Adrenal gland (tissue), 5 donors: ENCODE measurements around the gene LATS2.

Experiments
- POLR2A ChIP-seq, 2 donors: fragments of 450-650 bp; IDR thresholded peaks; one replicate each; pipeline ENCODE4 v1.6.1; 2017; ENCODE audit warnings: antibody characterized with exemption in 2 of 2, mild to moderate bottlenecking in 2 of 2, moderate library complexity in 1 of 2
- TF ChIP-seq, protein P1 (sequence below), 6 experiments: fragments of 450-650 bp in 4 of 6; fragments of 200-600 bp in 2 of 6; sonication (generic) in 1 of 6; IDR thresholded peaks; 1 replicate in 5 of 6; 2 replicates in 1 of 6; pipeline versions ENCODE4 v1.5.1 to v1.8.0; 2016 to 2021; ENCODE audit warnings: antibody characterized with exemption in 6 of 6, mild to moderate bottlenecking in 2 of 6, moderate library complexity in 1 of 6
- donor health status: DM: no; HTN: no; CAD: no.

GRCh38 chr13:21020581-21020980 is 40.8 kb downstream of the LATS2 start:
- TF ChIP-seq, protein P1, sequence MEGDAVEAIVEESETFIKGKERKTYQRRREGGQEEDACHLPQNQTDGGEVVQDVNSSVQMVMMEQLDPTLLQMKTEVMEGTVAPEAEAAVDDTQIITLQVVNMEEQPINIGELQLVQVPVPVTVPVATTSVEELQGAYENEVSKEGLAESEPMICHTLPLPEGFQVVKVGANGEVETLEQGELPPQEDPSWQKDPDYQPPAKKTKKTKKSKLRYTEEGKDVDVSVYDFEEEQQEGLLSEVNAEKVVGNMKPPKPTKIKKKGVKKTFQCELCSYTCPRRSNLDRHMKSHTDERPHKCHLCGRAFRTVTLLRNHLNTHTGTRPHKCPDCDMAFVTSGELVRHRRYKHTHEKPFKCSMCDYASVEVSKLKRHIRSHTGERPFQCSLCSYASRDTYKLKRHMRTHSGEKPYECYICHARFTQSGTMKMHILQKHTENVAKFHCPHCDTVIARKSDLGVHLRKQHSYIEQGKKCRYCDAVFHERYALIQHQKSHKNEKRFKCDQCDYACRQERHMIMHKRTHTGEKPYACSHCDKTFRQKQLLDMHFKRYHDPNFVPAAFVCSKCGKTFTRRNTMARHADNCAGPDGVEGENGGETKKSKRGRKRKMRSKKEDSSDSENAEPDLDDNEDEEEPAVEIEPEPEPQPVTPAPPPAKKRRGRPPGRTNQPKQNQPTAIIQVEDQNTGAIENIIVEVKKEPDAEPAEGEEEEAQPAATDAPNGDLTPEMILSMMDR (IDR thresholded peaks at IDR 0.05): no peak
- peak in 1 of 2 donors; percentile 24 for TF ChIP-seq POLR2A (IDR thresholded peaks at IDR 0.05)
